ENCODE data around the gene LTBP1. TPM values are rescaled to one million over a fixed set of nuclear protein-coding genes. Genes with fewer than 3 reads are reported as not detected.

LTBP1 gene
- total RNA-seq, 1 donor from 2014 or later: 36.0 TPM

DNA sequence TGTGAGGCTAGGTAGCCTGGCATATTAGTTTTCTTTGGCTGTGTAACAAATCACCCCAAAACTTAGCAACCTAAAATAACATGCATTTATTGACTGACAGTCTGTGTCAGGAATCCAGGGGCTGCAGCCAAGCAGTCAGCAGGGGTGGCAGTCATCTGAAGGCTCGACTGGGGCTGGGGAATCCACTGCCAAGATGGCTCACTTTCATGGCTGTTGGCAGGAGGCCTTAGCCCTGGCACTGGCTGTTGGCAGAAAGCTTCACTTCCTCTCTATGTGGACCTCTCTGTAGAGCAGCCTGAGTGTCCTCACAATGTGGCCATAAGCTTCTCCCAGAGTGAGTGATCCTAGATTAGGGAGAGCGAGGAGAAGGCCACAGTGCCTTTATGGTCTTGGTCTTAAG lies 78.0 kb downstream of the LTBP1 start:
- Histone ChIP-seq H3K4me1 (no peaks in the 10 kb centered on the region), H3K27ac (no peak overlapping the region), H3K9me3 (no peaks in the 10 kb centered on the region), H3K36me3 (no peaks in the 10 kb centered on the region), H3K27me3 (no peaks in the 10 kb centered on the region), H3K4me3 (no peak overlapping the region)
- intact Hi-C loops (cut with DNase I): no loop called here
- DNase-seq: no peak
- ATAC-seq: no peak
- TF ChIP-seq, protein P1, sequence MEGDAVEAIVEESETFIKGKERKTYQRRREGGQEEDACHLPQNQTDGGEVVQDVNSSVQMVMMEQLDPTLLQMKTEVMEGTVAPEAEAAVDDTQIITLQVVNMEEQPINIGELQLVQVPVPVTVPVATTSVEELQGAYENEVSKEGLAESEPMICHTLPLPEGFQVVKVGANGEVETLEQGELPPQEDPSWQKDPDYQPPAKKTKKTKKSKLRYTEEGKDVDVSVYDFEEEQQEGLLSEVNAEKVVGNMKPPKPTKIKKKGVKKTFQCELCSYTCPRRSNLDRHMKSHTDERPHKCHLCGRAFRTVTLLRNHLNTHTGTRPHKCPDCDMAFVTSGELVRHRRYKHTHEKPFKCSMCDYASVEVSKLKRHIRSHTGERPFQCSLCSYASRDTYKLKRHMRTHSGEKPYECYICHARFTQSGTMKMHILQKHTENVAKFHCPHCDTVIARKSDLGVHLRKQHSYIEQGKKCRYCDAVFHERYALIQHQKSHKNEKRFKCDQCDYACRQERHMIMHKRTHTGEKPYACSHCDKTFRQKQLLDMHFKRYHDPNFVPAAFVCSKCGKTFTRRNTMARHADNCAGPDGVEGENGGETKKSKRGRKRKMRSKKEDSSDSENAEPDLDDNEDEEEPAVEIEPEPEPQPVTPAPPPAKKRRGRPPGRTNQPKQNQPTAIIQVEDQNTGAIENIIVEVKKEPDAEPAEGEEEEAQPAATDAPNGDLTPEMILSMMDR (IDR thresholded peaks at IDR 0.05): no peak

DNA sequence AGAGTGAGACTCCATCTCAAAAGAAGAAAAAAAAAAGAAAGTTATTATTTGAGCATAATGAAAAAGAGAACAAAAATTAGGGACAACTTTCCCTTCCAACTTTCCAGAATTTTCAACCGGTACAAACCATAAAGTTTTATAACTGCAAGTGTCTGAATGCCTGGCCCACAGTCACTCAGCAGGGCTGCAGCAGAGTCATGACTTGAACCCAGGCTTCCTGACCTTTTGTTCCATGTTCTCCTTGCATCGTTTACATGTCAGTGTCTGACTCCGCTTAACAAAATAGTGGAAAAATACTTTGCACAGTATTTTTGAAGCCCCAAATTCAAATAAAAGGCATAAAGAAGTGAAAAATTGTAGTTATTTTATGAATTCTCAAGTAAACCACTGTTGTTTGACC lies 82.7 kb downstream of the LTBP1 start:
- no peak overlapping the region for H3K4me3 ChIP-seq
- no peaks in the 10 kb centered on the region for H3K4me1 ChIP-seq
- intact Hi-C loops (cut with DNase I): no loop called here
- TF ChIP-seq, protein P1 (IDR thresholded peaks at IDR 0.05): no peak
- ATAC-seq (no peak), DNase-seq (no peak)
- no peaks in the 10 kb centered on the region for H3K36me3 ChIP-seq
- H3K27ac ChIP-seq: no peak overlapping the region
- no peaks in the 10 kb centered on the region for H3K9me3 ChIP-seq
- H3K27me3 ChIP-seq: no peaks in the 10 kb centered on the region

DNA sequence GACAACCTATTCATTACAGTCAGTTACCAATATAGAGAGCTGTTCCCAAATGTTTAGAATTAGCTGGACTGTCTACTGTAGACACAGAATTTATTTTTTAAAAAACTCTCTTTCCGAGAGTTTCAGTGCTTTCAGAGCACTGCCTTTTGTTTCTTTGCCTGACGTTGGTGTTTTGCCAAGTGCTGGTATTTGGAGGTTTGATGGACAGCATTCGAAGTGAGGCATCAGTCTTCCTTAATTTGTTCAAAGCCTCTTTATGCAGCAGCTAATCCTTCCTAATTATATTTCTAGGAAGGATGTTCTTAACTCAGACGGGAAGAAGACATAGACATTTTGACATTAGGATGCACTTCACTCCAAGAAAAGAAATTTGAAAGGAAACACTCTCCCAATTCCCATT lies 83.2 kb downstream of the LTBP1 start:
- Histone ChIP-seq H3K9me3 (no peaks in the 10 kb centered on the region), H3K27ac (no peak overlapping the region), H3K4me1 (no peaks in the 10 kb centered on the region), H3K36me3 (no peaks in the 10 kb centered on the region), H3K27me3 (no peaks in the 10 kb centered on the region), H3K4me3 (no peak overlapping the region)
- DNase-seq (no peak), ATAC-seq (no peak)
- intact Hi-C loops (cut with DNase I): no loop called here
- TF ChIP-seq, protein P1 (IDR thresholded peaks at IDR 0.05): no peak

DNA sequence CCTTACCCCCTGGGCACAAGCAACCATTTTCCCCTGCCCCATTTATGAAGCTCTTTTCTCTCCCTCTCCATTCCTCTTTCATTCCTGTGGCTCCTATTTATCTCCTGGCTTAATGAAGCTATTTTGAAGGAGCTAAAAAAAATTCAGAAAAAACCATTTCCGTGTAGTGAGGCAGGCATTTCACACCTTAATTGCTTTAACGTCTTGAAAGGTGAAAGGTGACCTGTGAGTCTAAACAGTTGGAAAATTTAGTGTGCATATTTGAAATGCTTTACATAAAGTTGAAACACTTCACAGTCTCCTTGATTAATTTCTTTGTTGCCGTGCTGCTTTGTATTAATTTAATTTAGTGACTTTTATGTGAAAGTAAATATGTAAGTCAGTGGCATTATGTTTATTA lies 83.6 kb downstream of the LTBP1 start:
- H3K9me3 ChIP-seq: no peaks in the 10 kb centered on the region
- TF ChIP-seq, protein P1 (IDR thresholded peaks at IDR 0.05): no peak
- H3K4me3 ChIP-seq: no peak overlapping the region
- H3K36me3 ChIP-seq: no peaks in the 10 kb centered on the region
- ATAC-seq (no peak), DNase-seq (no peak)
- H3K4me1 ChIP-seq: no peaks in the 10 kb centered on the region
- H3K27ac ChIP-seq: no peak overlapping the region
- no peaks in the 10 kb centered on the region for H3K27me3 ChIP-seq
- intact Hi-C loops (cut with DNase I): no loop called here

DNA sequence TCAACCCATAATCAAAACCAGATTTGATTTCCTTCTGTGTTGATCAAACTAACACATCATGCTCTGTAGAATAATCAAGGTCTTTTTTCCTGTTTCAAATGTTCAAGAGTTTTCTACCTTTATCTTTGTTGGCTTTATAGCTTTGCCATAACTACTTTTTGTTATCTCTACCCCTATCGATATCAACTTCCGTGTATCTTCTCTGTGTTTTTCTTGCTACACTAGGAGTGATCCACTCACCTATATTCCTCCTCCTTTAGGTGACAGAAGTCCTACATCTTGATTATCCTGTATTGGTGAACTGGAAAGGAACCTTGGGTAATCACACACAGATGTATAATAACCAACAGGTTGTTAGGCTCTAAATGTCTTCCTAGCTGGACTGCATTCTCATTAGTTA lies 85.5 kb downstream of the LTBP1 start:
- ATAC-seq: no peak
- intact Hi-C loops (cut with DNase I): no loop called here
- DNase-seq: no peak
- no peak overlapping the region for H3K4me3 ChIP-seq
- H3K27me3 ChIP-seq: no peaks in the 10 kb centered on the region
- no peaks in the 10 kb centered on the region for H3K36me3 ChIP-seq
- H3K4me1 ChIP-seq: no peaks in the 10 kb centered on the region
- H3K9me3 ChIP-seq: no peaks in the 10 kb centered on the region
- TF ChIP-seq, protein P1 (IDR thresholded peaks at IDR 0.05): no peak
- H3K27ac ChIP-seq: no peak overlapping the region

DNA sequence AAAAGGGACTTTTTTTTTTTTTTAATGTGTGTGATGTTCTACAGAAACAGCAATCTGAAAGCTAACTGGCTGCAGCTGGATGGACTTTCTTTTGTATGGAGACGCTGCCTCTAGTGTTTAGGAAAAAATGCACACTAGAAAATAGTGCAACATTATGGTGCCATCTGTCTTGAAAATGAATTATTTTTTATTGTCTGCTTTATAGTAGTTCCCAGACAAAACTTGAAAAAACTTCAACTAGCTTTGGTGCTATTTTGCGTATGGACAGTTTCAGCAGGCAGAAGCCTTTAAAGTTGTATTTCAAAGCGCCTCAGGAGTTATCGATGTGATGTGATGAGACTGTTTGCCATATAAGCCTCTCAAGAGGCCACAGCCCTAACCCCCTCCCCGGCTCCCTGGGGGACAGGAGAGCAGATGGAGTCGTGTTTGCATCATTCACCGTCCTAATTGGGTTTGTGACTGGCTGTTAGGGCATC lies 86.9 kb downstream of the LTBP1 start:
- ATAC-seq: no peak

More for the DNA sequence above, 86.9 kb downstream of the LTBP1 start:
- no peak for DNase-seq
- intact Hi-C loops (cut with DNase I): no loop called here
- TF ChIP-seq, protein P1 (IDR thresholded peaks at IDR 0.05): peak; percentile 31
- no peak overlapping the region for H3K4me3 ChIP-seq
- H3K9me3 ChIP-seq: no peaks in the 10 kb centered on the region
- H3K4me1 ChIP-seq: no peaks in the 10 kb centered on the region
- H3K27ac ChIP-seq: no peak overlapping the region
- no peaks in the 10 kb centered on the region for H3K27me3 ChIP-seq
- H3K36me3 ChIP-seq: no peaks in the 10 kb centered on the region
